CD4-positive, alpha-beta T cell treated with Interleukin-17A for 1 hour (primary cell): Measurements from ENCODE around the gene SLCO3A1.

Source experiments
- DNase-seq: peaks from one replicate; pipeline ENCODE4 v3.0.0-alpha.2; 2020

Gene SLCO3A1

DNA sequence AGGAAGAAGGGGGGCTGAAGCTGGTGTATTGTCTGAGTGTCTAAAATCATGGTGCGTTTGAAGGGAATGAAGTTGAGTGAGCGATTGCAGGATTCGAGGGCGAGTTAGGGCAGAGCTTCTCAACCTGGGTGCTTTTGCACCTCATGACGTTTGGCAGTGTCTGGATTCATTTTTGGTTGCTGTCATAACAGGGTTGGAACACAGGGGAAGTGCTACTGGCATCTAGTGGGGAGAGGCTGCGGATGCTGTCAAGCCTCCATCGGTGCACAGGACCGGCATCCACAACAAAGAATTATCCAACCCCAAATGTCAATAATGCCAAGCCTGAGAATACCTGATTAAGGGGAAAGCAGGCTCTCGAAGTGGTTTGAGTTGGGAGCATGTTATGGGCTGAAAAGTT, 120.0 kb downstream of the SLCO3A1 start:
- no peak for DNase-seq

DNA sequence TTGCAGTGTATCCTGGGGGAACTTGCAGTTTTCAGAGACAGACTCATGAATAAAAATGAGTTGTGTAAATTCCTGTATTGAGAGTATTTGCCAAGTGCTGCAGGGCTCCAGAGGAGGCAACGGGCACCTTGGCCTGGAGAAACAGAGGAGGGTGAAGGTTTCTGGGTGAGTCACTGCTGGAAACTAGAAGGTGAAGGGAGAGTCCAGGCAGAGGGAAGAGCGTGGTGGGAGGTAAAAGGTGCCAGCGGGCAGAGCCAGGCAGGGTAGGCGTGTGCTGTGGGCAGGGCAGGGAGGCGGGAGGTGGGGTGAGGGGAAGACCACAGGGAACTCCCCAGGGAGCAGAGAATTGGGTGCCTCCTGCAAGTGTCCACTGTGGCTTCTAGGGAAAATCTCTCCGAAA, 120.8 kb downstream of the SLCO3A1 start:
- DNase-seq = no peak

DNA sequence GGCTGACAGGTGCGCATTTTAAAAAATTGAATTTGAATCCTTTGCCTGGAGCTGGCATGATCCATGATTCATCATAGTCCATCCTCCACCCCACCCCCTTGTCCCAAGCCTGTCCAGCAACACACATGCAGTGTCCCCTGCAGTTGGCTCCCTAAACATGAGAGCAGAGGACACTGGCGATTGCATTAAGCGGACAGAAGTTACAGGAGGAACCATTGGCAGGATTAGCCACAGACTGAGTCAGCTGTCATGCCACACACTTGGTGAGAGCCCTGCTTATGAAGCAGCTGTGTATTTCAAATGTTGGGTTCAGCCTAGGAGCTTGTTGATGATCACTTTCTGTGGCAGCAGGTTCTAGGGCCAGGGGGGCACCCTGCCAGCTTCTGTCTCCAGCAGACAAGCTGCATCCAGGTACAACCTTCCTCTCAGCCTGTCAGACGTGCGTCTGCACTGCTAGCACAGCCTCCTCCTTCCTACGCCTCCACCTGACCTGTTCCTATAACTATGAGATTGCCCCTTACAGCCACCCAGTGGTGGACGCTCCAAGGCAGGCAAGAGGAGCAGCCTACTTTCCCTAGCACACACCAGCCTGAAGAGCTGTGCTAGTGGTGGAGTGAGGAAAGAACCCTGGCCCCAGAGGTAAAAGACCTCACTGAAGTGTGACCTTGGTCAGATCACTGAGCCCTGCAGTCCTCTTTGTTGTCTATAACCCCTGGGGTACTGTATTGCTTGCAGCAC, 121.9 kb downstream of the SLCO3A1 start:
- no peak for DNase-seq

DNA sequence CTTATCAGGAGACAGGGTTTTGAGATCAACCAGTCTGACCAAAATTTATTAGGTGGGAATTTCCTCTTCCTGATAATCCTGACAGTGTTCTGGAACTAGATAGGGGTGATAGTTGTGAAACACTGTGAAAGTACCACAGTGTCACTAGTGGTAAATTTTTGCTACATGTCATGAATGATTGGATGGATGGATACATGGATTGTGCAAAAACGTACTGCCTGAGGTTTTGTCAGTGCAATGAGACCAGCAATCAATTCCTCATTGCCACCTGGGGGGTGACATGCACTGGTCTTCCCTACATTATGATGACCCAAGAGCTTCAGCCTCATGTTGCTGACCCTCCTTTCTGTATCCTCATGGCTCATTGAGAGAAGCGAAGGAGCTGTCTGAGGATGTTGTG, 123.5 kb downstream of the SLCO3A1 start:
- DNase-seq = no peak

DNA sequence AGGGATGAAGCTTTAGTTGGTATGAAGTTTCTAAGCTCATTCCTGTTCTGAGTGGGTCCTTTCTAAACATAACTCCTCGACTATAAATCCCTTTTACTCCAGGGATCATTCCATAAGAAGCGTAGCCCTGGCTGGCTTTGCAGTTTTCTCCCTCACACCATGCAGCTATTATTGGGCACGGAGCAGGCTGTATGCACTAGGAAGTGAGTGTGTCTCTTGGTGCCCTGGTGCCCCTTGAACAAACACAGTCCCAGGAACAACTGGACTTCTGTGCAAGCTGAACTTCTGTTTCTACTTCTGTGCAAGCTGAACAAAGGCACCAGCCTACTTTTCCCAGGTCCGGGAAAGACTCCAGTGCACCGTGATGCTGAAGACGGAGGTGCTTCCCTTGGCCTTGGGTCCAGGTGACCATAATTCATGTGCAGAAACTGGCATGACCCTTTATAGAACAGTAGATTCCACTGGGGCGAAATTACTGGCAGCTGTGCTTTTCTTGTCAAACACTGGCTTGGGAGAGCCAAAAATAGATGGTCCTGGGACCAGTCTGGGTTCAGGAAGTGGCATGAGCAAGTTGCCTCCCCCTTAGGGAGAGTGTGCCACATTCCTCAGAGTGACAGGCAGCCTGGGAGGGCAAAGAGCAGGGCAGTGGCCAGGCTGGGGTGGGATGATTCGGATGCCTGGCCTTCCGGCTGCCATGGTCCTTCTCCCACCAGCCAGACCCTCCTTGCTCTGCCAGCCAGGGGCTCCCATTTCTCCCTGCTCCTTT, 127.2 kb downstream of the SLCO3A1 start:
- no peak for DNase-seq

DNA sequence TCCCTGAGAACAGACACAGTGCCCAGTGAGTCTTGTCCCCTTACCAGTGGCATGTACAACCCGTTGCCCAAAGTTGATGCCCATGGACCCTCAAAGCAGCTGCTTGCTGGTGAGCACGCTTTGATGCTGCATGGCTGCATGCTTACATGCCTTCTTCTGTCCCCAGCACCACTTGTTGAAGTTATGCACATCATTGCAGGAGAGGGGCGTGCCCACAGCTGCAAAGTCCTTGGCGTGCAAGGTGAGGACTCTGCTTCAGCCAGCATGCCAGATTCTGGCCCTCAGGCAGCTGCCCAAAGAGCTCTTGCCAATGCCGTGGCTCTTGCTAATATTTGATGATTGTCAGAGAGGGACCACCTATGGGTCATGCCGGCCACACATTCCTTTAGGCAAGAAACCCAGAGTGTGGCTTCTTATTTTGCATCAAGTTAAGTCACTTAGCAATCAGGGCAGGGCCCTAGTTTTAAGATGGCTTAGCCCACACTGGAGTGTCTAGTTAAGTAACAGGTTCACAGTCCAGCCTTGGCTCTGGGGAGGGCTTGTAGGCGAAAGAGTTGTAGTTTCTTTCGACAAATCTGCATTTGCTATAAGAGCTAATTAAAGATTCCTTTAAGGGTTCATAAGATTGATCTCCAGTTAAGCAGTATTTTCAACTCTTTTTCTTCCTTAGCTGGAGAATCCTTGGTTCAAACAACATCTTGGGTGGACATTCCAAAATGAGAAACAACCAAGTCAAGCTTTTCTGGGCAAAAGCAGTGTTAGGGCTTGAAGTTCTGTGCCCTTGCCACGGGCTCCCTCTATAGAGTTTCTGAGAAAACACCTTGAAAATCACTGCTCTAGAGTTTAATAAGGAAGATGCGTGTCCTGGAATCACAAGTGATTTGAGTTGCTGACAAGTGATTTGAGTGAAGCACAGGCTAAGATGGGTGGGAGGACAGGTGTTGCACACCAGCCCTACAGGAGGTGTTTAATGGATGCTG, 128.6 kb downstream of the SLCO3A1 start:
- no peak for DNase-seq

DNA sequence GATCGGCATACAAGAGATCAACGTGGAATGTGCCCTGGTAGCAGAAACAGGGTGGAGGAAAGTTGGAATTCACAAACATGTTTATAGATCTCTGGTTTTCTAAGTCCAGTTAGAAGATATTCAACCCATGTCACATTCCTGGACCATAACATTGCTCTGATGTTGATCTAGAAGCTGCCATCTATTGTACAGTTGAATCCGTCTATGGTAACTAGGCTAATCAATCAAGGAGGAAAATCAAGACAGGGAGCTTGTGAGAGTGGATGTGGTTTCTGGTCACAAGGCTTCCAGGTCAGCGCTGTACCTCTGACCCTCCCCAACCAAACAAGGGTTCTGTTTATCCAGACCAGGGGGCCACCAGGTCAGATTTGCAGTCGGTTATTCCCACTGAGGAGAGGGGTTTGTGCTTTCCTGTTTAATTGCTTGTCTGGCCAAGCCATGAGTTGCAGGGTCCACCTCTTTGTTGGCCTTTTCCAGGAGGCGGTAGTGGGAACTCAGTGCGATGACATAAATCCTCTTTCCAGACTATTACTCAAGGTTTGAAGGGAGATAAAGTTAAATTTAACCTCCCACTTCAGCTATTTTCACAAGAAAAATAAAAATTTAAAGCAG, 130.3 kb downstream of the SLCO3A1 start:
- no peak for DNase-seq

DNA sequence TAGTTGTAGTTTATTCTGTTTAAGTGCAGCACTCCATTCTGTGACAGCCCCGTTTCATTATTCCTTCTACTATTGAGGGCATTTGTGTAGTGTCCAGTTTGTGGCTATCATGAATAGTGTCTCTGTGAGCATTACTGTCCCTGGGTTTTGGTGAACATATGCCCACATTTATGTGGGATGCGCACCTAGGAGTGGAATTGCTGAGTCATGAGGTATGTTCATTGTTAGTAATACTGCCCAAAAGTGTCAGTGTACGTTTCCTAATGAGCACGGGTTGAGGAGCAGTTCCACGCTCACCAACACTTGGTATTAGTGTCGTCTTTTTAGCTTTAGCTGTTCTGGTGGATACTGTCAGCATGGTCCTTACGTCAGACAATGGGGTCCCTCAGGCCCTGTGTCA, 131.8 kb downstream of the SLCO3A1 start:
- no peak for DNase-seq

DNA sequence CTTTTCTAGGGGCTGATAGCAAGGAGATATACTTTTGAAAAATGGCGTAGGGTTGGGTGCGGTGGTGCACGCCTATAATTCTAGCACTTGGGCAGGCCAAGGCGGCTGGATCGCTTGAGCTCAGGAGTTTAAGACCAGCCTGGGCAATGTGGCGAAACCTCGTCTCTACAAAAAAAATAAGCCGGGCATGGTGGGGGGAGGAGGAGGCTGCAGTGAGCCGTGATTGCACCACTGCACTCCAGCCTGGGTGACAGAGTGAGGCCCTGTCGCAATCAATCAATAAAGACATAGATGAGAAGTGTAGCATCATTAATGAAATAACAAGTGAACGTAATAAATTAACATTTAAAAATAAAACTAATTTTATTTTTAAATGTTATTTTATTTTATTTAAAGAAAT, 134.6 kb downstream of the SLCO3A1 start:
- no peak for DNase-seq

DNA sequence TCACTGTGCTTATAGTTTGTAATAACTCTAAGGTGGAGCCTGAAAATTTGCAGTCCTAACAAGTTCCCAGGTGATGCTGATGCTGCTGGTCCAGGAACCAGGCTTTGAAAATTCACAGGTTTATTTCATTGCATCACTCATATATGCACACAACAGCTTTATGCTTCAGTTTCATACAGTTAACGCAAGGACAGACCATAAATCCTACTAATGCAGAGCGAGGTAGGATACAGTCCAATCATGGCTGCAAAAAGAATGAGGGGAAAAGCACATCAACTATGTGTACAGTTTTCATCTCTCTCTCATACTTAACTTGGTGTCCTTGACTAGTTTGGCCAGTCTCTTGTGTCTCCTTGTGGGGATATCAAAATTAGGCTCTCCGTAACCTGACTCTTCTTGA, 135.1 kb downstream of the SLCO3A1 start:
- no peak for DNase-seq

DNA sequence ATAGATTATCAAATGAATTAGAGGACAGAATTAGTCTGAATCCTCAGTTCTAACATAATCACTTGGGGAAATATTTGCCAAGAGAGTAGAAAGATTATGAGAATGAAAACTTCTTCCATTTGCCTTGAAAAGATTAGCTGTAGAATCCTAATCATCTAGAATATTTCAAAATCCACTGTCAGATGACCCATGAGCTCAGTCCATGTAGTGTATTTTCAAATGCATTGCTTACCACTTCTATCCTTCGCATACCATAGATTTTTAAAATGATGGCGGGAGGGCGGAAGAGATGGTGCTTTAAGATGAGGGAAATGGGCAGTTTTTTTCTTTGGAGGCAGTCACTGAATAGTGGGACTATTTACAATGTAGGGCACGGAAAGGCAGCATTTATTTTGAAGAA, 136.3 kb downstream of the SLCO3A1 start:
- DNase-seq = no peak

DNA sequence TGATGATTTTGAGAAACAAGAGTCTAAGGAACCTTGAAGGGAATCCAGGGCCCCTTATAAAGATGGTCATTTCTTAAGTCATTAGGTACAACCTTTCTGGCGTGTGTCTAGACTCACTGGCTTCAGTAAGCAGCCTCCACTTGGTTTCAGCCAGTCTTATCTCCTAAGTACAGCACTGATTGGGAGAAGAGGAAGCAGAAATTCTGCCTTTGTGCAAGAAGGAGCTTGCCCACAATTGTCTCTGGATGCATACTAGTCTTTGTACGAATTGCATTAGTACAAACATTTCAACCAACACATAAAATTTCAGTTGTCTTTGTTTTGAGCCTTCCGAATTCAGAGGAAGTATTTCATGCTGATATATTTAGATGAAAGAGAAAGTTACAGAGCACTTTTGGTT, 139.4 kb downstream of the SLCO3A1 start:
- DNase-seq = no peak

DNA sequence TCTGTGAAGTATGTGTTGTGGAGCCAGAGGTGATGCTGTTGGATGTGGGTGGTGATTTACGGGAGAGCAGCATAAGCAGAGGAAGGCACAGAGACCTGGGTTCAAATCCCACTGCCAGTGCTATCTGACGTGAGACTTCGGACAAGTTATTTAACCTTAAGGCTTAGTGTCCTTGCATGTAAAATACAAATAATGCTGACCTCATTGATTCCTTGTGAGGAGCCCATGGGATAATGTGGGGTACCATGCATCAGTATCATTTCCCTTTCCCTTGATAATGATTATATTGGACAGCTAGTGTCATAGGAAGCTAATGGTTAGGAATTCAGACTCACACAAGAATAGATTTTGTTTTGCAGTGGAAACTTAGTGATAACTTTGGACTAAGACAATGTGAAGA, 141.6 kb downstream of the SLCO3A1 start:
- DNase-seq = no peak

DNA sequence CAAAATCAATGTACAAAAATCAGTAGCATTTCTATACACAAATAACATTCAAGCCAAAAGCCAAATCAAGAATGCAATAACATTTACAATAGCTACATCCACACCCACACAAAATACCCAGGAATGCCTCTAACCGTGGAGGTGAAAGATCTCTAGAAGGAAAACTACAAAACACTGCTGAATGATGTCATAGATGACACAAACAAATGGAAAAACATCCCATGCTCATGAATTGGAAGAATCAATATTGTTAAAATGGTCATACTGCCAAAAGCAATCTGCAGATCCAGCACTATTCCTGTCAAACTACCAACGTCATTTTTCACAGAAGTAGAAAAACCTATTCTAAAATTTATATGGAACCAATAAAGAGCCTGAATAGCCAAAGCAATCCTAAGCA, 143.7 kb downstream of the SLCO3A1 start:
- DNase-seq = no peak

DNA sequence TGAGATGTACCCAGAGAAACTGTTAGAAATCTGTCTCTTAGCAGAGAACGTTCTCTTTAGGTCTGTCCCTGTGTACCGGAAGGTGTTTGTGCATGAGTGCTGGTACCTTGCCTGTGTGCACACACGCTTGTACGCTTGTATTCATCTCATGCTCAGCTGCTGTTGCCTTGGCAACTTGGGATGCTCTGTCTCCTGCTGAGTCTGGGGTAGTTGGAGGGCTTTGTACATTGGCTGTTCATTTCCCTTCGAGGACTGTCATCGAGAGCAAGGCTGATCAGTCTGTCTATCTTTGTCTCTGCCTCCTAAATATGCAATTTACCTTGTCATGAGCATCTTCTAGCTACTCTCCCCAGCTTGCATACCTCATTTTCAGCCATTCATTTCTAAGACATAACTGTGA, 147.2 kb downstream of the SLCO3A1 start:
- DNase-seq = no peak

DNA sequence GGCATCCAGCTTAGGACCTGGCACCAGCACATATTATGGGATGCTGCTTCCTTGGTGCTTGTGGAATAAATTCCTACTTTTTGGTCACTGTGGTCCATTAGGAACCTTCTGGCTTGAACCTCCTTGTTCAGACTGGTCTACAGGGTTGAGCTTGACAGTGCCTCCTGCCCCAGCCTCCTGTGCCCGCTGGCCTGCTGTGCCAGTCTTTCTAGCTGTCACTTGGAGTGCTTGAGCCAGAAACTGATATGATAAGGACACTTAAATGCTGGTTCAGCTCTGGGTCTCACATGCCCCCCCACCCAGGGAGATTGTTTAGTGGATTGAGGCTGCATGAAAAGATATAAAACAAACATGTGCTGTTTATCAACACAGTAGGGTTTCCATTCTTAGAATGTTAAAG, 147.8 kb downstream of the SLCO3A1 start:
- DNase-seq = no peak

DNA sequence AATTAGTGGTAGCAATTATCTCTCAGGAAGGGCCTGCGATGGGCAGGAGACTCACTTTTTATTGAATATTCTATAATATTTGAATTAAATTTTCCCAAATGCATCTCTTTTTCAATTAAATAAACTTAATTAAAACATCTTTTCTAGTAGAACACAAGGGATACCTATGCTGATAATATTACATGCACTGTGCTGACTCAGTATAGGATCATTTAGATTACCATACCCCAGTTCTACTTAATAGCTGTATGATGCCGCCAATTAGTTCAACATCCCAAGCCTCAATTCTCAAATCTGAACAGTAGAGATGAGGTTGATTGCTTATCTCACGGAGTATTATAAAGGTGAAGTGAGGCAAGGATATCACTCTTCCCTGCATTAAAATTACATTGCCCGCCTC, 149.2 kb downstream of the SLCO3A1 start:
- DNase-seq = no peak

DNA sequence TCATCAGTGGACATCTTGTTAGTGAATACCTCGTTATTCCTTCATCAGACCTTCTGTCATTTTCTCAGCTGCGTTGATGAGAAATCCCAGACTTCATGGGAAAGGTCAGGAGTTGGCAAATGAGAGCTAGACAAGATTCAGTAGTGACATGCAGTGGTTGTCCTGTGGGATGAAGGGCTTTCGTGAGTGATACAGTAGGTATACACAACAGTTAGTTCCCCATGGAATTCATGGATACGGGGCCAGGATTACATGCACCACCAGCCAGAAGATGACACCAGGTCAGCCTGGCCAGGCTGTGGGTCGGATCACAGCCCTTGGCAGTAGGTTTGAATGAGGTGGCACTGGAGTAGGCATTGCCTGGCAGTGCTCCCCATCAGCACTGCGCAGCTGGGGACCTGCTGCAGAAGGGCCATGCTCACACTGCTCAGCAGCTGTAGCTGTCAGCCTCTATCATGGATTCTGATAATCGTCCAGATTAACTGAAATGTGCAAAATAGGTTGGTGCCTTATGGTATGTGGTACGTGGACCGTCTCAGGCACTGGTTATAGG, 150.1 kb downstream of the SLCO3A1 start:
- DNase-seq = no peak

DNA sequence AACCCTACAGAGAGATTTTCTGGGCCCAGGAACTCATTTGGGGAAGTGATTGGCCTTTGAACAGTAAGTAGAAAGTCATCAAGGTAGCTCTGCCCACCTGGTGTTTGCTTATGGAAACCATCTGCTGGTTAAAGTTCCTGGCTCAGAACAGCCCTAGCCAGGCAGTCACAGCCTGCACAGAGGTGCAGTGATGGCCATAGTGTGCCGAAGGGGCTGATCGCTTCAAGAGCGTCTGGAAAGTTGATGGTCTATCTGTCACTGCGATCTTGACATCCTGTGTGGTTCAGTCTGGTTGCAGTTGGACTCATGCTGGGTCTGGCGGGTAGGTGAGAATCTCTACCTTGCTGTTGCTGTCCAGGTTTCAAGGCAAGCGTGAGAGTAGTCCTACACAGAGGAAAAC, 151.6 kb downstream of the SLCO3A1 start:
- no peak for DNase-seq

DNA sequence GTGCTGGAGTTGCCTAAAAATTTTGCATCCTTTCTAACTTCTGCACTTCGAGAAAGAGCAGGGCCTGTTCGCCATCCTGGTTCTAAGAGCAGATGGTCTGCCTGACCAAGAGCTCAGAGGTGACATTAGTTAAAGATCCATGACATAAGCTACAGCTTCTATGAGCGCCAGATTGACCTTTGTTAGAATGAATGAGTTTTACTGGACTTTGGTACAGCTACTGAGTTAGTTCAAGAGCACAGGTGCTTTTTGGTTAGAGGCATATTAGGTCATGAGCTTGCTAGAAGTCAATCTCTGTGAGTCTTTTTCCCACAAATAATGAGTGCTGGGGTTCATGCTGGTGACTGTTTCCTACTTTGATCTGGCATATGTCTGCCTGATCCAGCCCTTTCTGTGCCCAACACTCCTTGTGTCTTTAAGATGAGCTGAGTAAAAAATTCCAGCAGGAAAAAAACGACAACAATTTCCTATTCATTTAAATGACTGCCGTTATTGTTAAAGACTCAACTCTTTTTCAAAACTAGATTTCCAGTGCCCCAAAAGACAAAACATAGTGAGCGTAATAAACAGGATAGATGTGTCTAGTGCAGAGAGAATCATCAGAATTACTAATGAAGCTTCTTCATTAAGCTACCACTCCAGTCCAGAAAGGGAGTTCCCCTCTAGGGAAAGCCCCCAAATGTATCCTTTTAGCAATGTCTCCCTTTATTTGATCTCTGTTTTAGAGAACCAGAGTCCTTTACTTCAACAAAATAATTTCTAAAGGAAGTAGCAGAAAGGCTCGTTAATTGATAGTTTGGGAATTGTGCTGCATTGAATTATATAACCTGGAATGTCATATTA, 152.9 kb downstream of the SLCO3A1 start:
- no peak for DNase-seq

DNA sequence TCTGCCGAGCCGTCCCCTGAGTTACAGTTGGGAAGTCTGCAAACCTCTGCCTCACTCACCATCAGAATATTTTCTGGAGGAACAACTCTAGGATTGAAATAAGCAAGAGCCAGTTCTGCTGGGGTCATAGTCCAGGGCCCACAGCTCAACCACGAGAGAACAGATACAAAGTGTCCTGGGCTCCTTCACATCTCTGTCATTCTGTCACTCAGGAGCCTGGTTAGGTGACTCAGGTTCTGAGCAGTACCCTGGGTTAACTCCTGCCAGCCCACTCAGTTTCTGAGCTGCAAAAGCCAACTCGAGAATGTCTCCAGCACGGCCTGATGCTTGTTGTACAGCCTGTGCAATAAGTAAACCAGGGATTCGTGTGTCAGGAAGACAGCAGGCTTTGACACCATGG, 155.7 kb downstream of the SLCO3A1 start:
- no peak for DNase-seq
